HEK293T (cell line): Measurements from ENCODE around the gene RPRD2.

Experiments used
- CTCF ChIA-PET: fragments of 350-600 bp; formaldehyde crosslinking; extraction: SDS; loops from one replicate; lab custom pipeline; 2021; ENCODE audit warnings: antibody characterized with exemption, inconsistent platforms; lab: Yijun Ruan, JAX
- POLR2A ChIA-PET: fragments of 350-600 bp; formaldehyde crosslinking; extraction: SDS; loops from one replicate; lab custom pipeline; 2020; ENCODE audit warnings: antibody characterized with exemption, inconsistent platforms; lab: Yijun Ruan, JAX
- DNase-seq: peaks from one replicate; pipeline ENCODE4 v3.0.0; 2012; ENCODE audit warnings: mixed read lengths; ENCODE audit errors: extremely low spot score
- ARNT ChIP-seq: fragments of 450-650 bp; IDR thresholded peaks from 2 replicates; pipeline ENCODE4 v1.6.1; 2017; ENCODE audit warnings: mild to moderate bottlenecking
- BHLHE40 ChIP-seq: fragments of 450-650 bp; IDR thresholded peaks from 2 replicates; pipeline ENCODE4 v1.6.1; 2016; ENCODE audit warnings: mild to moderate bottlenecking, moderate library complexity, borderline replicate concordance
- CTBP1 ChIP-seq: fragments of 450-650 bp; IDR thresholded peaks from 2 replicates; pipeline ENCODE4 v1.6.1; 2016; ENCODE audit warnings: borderline replicate concordance
- ELF4 ChIP-seq: fragments of 450-650 bp; IDR thresholded peaks from 2 replicates; pipeline ENCODE4 v1.6.1; 2017; ENCODE audit warnings: antibody characterized with exemption
- FOXA1 ChIP-seq: fragments of 450-650 bp; IDR thresholded peaks from 2 replicates; pipeline ENCODE4 v1.6.1; 2016; ENCODE audit warnings: mild to moderate bottlenecking
- FOXK2 ChIP-seq: fragments of 450-650 bp; IDR thresholded peaks from 2 replicates; pipeline ENCODE4 v1.6.1; 2016; ENCODE audit warnings: mild to moderate bottlenecking
- FOXM1 ChIP-seq: fragments of 450-650 bp; IDR thresholded peaks from 2 replicates; pipeline ENCODE4 v1.6.1; 2017; ENCODE audit warnings: mild to moderate bottlenecking, borderline replicate concordance
- HDGF ChIP-seq: fragments of 450-650 bp; IDR thresholded peaks from 2 replicates; pipeline ENCODE4 v1.6.1; 2017; ENCODE audit warnings: antibody characterized with exemption, borderline replicate concordance
- L3MBTL2 ChIP-seq: fragments of 450-650 bp; conservative IDR thresholded peaks from 2 replicates; pipeline ENCODE4 v1.6.1; 2016; ENCODE audit warnings: mild to moderate bottlenecking
- LEF1 ChIP-seq: fragments of 450-650 bp; IDR thresholded peaks from 2 replicates; pipeline ENCODE4 v1.6.1; 2017; ENCODE audit warnings: mild to moderate bottlenecking, borderline replicate concordance
- NFRKB ChIP-seq: fragments of 450-650 bp; IDR thresholded peaks from 2 replicates; pipeline ENCODE4 v1.6.1; 2016; ENCODE audit warnings: mild to moderate bottlenecking, moderate library complexity
- PKNOX1 ChIP-seq: fragments of 450-650 bp; IDR thresholded peaks from 2 replicates; pipeline ENCODE4 v1.6.1; 2016
- SP1 ChIP-seq: fragments of 450-650 bp; IDR thresholded peaks from 2 replicates; pipeline ENCODE4 v1.6.1; 2017
- SUZ12 ChIP-seq: fragments of 450-650 bp; IDR thresholded peaks from 2 replicates; pipeline ENCODE4 v1.6.1; 2016; ENCODE audit warnings: mild to moderate bottlenecking
- TARDBP ChIP-seq: fragments of 450-650 bp; IDR thresholded peaks from 2 replicates; pipeline ENCODE4 v1.6.1; 2016
- ZNF384 ChIP-seq: fragments of 450-650 bp; IDR thresholded peaks from 2 replicates; pipeline ENCODE4 v1.6.1; 2016

RPRD2 gene

GRCh38 chr1:150516050-150516591, 152.2 kb downstream of the RPRD2 start:
- POLR2A ChIA-PET: interaction anchor here (0.6 to 3.4 kb wide), 23 partner anchors 8 to 490 kb away, joined by 3 to 22 read pairs (median 4); partner anchors contain the start of genes ECM1, MCL1, MINDY1 and RPRD2

GRCh38 chr1:150516616-150517015, 152.7 kb downstream of the RPRD2 start:
- DNase-seq: no peak
- no peak for TF ChIP-seq PKNOX1
- no peak for TF ChIP-seq SP1
- no peak for TF ChIP-seq FOXM1
- TF ChIP-seq FOXK2: no peak
- no peak for TF ChIP-seq LEF1
- TF ChIP-seq L3MBTL2: no peak
- no peak for TF ChIP-seq TARDBP
- TF ChIP-seq BHLHE40: no peak
- TF ChIP-seq ZNF384: no peak
- TF ChIP-seq HDGF: no peak
- TF ChIP-seq ELF4: no peak
- no peak for TF ChIP-seq FOXA1
- TF ChIP-seq CTBP1: no peak
- TF ChIP-seq ARNT: no peak
- no peak for TF ChIP-seq NFRKB
- no peak for TF ChIP-seq SUZ12
- ChIA-PET CTCF (interaction anchor here (1.5 to 2.7 kb wide), 3 partner anchors 16 to 44 kb away, joined by 3 to 21 read pairs (median 16); no protein-coding TSS in a partner anchor), POLR2A (interaction anchor here (0.6 to 3.4 kb wide), 15 partner anchors 9 to 260 kb away, joined by 3 to 22 read pairs (median 4); partner anchors contain the start of genes ECM1, MCL1, RPRD2 and TARS2)

More at GRCh38 chr1:150516050-150516591, 152.2 kb downstream of the RPRD2 start:
- CTCF ChIA-PET: interaction anchor here (0.6 to 2.7 kb wide), 7 partner anchors 9 to 479 kb away, joined by 3 to 21 read pairs (median 4); no protein-coding TSS in a partner anchor
- TF ChIP-seq SP1 (no peak), PKNOX1 (no peak), LEF1 (no peak), FOXK2 (no peak), ZNF384 (peak; percentile 67)
- peak; percentile 40 for DNase-seq

- TF ChIP-seq PKNOX1 (no peak), TARDBP (no peak), HDGF (no peak), FOXM1 (no peak), FOXK2 (no peak), BHLHE40 (no peak), ELF4 (no peak), SUZ12 (no peak), ARNT (no peak), LEF1 (no peak), L3MBTL2 (no peak), ZNF384 (no peak), FOXA1 (no peak)
- POLR2A ChIA-PET: interaction anchor here (1.5 kb wide), 1 partner anchor 28 kb away, joined by 3 read pairs; the partner anchor contains the start of gene ADAMTSL4
Observed at GRCh38 chr1:150521196-150521968, 157.4 kb downstream of the RPRD2 start.

GRCh38 chr1:150525348-150525747, 161.4 kb downstream of the RPRD2 start:
- CTCF ChIA-PET: interaction anchor here (0.6 to 0.9 kb wide), 2 partner anchors 10 to 11 kb away, joined by 4 to 9 read pairs; partner anchors contain the start of gene FALEC
- no peak for TF ChIP-seq SP1
- no peak for TF ChIP-seq NFRKB
- no peak for TF ChIP-seq FOXM1
- TF ChIP-seq LEF1: no peak
- TF ChIP-seq BHLHE40: no peak
- no peak for TF ChIP-seq TARDBP
- no peak for TF ChIP-seq L3MBTL2
- no peak for TF ChIP-seq FOXA1
- no peak for TF ChIP-seq CTBP1
- POLR2A ChIA-PET: no interaction called here
- DNase-seq: no peak

More at GRCh38 chr1:150521196-150521968, 157.4 kb downstream of the RPRD2 start:
- CTCF ChIA-PET: interaction anchor here (0.8 to 1.7 kb wide), 2 partner anchors 11 kb away, joined by 4 to 7 read pairs; no protein-coding TSS in a partner anchor
- DNase-seq: no peak
